NCI-H1436 (cell line): ENCODE results near the gene GNB1L.

Experiments used
- DNase-seq: peaks from one replicate; lab custom pipeline; 2025; lab: John Stamatoyannopoulos, UW

The GNB1L gene

DNA sequence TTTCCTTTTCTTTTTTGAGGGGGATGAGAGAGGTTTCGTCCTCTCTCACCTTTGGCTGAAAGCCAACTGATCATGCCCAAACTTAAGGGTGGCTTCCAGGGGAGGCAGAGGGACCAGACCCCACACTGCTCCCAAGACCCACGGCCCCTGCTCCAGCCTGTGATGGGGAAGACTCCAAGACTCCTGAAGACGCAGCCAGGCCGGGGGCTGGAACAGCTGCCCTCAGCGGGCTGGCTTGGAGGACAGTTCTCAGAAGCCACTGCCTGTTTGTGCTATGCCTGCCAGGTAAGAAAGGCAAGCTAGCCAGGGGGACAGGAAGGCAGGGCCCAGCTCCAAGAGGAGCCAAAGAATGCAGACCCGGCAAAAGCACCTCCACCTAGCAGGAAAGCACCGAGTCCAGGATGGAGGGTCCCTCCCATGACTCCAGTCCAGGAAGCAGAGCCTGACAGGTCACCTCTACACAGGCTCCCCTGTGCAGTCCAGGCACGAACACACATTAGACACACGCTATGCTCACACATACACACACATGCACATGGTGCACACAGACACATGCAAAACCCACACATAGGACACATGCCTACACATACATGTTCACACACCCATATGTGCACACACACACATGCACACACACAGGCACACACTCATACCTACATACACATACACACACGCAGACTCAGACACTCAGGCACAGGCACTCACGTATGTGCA, 31.3 kb downstream of the GNB1L start:
- no peak for DNase-seq

DNA sequence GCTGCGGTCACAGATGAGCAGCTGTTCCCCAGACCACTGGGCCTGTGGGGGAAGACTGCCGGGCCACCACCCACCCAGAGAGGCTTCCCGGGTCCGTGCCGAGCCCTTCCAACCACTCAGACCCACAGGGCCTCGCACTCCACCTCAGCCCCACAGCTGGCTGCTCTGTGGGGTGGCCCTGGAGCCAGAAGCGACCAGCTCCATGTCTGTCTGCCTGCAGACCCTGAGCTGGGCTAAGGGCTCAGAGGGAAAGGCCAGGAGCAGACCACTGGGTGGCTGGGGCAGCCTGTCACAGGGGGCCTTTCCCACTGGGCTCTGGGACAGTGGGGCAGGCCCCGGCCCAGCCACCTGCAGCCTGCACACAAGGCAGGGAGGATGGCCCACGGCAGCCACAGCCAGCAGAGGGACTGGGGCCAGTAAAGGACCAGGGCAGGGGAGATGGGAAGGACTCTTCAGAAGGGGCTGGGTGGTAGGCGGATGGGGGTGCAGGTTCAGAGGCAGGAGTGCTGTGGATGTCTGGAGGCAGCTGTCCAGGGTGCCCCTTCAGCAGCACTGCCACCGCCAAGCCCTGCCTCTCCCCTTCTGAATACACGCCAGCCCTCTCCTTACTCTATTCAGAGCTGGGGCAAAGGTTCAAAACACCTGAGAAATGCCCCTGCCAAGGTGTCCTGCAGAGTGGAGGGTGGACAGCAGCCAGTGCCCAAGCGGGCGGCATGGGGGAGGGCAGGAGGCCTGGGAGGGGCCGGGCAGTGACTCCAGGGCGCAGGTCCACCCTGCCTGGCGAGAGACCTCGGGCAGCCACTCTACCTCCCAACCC, 32.2 kb downstream of the GNB1L start:
- no peak for DNase-seq

DNA sequence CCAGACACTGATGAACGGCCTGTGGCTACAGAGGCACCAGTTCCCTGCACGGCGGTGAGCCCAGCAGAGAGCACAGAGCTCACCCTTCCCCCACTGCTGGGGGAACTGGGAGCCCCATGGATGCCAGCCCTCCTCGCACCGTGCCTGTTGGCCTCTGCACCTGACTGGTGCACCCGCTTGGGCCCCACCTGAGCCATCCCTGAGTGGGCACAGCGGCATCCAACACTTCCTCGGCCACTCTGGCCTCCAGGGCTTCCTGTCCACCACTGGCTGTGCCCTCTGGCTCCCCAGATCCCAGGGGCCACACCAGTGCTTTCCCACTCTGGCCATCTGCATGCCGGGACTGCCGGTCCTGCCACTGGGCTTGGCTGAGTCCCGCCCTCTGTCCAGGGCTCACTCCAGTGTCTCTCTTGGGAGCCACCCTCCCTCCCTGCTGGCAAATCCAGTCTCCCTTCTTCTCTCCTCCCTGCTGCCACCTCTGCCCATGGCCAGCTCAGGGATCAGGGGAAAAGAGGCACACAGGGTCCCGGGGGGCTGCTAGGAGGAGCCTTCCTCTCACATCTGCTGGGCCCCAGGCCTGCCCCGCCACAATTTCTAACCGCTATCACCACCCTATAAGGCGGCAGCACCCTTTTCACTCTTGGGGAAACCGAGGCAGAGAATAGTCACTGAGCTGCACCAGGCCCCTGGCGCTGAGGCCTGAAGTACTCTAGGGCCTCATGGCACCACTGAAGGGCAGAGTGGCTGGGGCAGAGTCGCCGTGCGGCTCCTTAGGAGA, 33.0 kb downstream of the GNB1L start:
- no peak for DNase-seq

DNA sequence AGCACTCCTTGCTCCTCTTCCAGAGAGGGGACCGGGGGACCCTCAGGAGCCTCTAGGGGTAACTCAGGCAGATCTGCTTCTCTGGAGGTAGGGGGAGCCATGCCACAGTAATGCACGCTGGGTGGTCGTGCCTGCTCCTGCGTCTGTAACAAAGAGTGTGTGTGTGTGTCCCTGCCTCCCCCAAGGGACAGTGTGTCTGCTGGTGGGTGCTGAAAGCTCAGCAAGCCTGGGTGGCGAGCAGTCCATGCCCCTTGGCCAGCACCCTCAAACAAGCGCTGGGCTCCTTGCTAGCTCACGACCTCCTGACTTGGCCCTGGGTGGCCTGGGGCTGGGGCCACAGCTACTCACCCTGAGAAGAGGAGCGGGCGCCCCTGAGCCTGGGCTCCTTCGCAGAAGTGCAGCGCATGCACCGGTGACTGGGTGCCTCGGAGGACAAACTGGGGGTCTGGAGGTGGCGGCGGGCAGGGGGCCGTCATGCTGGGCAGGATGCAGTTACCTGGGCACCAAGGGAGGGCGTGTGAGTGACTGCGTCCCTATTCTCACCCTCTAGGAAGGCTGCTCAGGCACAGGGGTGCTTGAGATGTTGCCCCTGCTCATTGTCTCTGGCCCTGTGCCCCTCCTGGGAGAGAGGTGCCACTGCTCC, 33.7 kb downstream of the GNB1L start:
- no peak for DNase-seq

DNA sequence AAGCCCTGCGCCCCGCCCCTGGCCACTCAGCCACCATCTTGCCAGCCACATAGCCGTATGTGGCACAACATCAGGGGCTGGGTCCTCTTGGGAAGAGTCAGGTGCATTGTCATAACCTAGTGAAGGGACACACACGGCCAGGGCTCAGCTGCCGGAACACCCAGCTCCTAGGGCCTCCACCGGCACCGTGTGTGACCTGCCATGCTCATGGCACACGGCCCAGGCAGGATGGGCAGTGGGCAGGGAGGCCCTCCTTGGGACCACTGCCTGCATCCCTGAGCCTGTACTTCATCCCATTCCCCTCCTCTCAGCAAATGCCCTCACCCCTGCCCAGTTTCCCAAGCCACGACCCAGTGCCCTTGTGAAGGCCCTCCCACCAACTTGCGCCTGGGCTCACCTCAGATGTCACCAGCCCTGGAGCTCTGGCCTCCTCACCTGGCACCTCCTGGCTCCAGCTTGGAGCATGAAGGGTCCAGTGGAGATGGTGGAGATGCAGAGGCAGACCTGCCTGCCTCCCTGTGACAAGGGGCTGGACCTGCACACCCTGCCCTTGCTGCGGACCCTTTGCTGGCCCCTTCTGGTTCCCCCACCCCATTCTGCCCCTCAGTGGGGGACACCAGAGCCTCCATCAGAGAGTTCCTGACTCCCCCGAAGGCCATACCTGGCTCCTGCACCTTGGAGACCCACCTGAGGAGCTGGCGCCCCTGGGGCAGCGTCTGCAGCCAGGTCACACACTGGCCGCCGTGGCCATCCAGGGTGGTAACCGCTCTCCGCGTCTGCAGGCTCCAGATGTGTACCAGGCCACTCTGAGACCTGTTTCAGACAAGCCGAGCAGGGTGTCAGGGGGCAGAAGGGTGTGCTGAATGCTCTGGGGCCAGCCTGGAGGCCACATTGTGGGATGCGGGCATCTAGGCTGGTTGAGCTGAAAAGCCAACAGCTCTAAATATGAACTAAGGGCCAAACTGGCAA, 34.5 kb downstream of the GNB1L start:
- DNase-seq, result no peak

DNA sequence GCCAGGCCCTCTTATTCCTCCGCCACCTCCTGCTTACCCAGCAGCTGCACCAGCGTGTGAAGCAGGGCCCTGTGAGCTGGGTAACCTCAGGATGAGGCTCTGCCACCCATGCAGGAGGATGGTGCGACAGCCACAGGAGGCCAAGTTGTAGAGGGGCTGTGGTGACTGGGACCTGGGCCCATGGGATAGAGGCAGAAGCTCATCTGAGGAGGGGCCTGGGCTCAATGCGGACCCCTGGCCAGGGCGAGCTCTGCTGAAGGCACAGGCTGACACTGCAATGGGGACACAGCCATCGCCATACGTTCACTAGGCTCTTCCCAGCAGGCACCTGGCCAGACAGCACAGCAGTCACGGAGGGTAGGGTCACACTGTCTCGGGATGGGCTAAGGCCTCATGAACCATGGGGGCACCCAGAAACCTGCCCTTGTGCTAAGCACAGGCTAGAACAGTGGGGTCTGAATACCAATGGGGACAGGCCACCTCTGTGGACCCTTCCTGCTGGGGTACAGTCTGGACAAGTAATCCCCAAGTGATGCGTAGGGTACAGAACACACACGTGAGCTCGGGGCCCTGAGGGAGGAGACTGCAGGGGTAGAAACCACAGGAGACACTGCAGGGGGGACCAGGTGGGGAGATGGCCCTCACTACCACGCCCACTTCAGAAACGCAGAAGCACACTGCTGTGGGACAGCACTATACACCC, 35.3 kb downstream of the GNB1L start:
- no peak for DNase-seq

DNA sequence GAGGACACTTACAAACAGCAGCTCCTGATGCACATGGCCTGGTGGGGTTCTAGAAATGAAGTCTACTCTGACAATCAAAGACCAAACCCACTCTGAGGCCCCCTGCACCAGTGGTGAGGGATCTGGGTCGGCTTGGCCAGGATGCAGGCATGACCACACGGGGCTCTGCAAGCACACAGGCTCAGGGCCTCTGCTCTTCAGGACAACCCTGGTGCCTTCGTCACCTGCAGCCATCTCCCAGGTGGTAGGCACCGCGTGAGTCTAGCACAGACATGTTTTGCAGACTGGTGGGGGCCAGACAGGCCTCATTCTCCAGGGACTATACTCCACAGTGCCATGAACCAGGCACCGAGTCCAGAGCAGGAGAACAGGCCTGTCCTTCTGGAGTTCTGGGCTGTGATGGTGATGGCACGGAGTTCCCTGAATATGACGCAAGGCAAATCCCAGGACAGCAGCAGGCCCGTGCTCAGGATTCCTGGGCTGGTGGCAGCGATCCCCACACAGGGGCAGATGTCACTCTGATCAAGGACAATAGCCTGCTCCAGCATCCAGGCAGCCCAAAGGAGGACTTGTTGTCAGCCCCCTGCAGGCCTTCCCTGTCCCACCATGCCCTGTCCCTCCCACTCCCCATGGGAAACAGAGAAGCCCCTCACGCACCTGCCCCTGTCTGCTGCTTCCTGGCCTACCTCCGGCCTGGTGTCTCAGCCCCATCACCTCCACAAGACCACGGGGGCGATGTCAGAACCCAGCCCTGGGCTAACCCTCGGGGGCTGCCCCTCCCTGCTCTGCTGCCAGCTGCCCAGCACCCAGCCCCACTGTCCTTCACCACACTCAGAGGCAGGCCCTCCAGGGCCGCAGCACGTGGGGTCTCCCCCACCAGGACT, 36.1 kb downstream of the GNB1L start:
- no peak for DNase-seq

DNA sequence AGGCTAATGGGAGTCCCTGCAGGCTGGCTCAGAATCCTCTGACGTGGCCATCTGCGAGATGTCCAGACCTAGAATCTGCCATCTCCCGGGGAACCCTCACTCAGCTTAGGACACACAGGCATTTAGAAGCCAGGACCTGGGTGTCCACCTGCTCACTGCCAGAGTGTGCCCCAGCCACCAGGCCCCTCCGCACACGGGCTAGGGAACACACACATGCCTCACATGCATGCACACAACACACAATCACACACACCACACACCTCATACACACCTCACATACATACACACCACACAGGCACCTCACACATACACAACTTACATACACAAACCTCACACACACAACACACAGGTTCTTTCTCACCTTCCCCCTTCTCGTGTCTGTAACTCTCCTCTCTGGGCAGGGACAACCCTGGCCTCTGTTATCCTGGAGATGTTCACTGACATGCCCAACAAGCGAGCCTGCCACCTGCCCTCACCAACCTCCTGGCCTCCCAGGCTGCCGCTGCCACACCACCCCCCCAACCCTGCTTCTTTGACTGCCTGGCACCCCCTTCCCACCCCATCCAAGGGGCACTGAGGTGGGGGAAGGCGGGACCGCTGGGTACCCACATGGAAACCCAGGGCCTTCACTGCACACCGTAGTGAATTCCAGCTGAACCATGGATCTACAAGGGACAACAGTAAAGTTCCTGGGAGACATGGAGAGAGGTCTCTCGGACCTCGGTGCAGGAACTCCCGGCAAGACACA, 38.1 kb downstream of the GNB1L start:
- DNase-seq, result no peak

DNA sequence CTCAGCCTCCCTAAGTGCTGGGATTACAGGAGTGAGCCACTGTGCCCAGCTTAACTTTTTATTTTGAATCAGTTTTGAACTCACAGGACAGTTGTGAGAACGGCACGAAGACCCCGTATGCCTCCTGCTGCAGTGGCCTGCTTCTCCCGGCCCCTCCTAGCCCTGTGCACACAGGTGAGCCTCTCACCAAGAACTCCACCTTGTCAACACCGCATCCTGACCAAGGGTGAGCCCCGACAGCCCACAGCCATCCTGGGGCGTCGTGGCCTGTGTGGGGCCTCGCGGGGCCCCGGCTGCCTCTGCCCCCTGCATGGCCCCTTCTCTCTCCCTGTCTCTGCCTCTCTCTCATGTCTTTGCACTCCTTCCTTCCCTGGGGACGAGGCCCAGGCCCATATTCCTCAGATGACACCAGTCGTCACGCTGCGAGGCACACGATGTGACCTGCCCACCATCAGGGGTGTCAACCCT, 38.8 kb downstream of the GNB1L start:
- no peak for DNase-seq

DNA sequence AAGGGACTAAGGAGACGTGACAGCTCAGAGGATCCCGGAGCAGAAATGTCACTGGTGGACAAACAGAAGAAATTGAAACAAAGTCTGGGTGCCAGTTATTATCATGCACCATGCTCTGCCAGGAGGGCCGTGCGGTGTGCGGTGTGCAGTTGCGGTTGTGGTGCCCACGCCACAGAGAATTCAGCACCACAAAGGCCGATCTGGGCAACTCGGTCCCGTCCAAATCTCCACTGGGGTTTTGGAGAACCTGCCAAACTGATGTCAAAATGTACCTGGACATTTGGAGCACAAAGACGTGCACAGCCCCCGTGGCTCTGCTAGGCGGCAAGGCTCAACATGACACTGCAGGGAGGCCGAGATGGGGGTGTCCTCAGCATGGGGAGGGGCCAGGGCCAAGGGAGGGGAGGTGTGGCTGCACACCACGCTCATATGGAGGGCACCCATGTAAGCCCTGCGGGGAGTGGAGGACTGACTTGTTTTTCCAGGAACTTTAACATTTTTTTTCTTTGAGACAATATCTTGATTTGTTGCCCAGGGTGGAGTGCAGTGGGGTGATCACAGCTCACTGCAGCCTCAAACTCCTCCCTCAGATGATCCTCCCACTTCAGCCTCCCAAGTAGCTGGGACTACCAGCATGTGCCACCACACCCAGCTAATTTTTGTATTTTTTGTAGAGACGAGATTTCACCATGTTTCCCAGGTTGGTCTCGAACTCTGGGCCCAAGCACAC, 39.4 kb downstream of the GNB1L start:
- DNase-seq, result no peak

DNA sequence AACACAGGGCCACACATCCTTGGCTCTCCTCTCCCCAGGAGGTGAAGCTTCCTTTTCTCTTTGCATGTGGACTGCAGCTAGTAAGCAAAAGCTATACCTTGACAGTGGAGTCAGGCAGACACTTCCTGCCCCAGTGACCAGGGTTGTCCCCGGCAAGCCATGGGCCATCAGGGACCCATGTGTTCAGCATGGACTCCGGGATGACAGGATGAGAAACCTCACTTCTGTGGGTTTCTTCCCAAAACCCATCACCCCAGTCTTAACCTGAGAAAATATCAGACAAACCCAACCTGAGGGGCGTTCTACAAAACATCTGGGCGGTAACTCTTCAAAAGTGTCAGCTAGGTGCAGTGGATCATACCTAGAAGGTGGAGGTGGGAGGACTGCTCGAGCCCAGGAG, 40.2 kb downstream of the GNB1L start:
- no peak for DNase-seq

DNA sequence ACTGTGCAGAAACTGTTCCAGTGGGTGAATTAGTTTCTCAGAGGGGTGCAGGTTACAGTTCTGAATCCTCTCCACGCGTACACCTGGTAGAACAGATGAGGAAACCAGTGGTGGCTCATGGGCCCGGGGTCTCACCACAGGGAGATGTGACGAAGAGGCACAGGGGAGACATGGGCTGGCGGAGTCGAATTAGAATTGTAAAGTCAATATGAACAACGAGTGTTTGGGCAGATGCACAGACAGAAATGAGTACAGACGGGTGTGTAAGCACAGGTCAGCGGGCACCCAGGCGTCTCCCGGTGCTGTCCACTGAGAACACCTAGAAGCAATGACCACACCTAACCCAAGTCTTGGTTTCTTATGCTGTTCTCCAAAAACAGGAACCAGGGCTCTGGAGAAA, 41.8 kb downstream of the GNB1L start:
- no peak for DNase-seq

DNA sequence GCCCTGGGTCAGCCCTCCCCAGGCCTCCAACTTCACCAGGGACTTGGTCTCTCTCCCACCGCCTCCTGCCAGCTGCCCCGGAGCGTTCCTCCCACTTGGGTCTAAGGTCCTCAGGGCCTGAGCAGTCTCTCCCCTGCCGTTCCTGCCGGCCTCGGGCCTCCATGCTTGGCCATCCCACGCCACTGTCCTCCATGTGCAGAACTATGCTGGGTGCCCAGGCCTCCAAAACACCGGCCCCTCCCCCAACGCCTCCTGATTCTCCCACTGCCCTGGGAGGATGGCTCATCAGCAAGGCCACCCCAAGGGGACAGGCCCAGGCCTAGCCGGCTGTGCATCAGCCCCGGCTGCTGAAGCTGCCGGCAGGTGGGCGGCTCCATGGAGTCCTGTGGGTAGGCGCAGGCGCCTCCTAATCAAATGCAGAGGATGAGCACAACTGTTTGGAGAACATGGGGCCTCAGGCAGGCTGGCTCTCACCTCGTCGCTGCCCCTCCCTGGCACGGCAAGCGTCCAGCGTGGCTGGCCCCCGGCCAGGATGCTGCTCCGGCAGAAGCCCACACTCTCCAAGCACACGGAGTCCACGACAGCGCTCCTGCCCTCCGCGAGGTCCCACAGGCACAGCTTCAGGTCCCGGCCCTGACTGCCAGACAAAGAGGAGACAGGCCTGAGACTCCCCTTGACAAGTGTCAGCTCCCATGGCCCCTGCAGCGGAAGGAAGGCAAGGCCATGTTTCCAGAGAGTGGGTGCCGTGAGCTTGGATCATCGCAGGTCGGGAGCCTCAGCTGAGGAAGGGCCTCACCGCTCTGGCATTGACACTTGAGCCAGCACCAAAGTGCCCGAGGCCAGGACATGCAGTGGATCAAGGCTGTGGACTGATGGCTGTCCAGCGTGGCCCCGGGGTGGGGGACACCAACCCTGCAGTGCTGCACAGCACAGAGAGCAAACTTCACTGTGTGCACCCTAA, 42.6 kb downstream of the GNB1L start:
- DNase-seq, result no peak

DNA sequence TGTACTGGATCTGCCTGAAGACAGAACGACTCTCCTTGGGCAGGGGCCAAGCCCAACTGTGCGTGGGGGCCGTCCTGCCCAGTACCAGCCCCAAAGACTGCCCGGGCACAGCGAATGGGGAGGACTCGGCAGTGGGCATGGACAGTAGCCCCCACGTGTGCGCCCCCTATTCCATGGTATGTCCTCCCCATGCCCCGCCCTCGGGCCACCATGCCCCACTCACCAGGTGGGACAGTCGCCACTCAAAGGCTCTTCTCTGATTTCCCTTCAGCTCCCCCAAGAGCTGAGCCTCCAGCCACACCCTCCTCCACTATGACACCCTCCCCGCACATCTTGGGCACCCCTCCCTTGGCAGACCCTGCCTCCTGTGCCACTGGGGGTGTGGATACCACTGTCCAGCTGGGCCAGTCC, 43.5 kb downstream of the GNB1L start:
- no peak for DNase-seq

DNA sequence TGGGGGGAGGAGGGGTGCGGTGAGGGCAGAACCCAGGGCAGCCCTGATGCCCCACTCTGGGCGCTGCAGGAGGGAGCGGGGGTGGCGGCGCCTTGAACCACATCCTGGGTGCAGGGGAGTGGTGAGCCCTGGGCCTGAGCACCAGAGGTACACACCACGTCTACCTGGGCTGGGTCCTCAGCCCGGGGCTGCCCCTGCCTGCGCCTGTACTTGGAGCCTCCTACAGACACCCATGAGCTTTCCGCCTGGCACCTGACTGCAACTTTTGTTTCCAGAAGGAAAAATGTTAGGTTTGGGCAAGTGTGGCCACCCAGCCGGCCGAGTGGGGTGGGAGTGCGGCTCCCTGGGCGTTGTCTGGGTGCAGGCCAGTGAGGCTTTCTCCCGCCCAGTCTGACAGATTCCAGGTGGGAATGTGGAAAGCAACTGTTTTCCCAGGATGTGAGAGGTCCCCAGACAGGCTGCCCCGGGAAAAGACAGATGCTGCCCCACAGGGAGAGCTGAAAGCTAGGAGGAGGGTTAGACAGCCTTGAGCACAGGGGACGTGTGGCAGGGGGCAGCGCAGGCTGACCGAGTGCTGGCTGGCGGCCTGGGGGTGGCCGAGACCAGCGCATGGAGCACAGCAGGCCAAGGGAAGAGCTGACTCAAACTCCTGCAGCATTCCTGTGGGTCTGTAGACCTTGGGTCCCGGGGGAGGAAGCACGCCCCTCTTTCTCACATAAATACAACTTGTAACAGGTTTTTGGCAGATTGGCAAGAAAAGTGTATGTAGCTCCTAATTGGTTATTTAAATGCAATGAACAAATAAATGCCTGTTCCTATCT, 44.1 kb downstream of the GNB1L start:
- no peak for DNase-seq

DNA sequence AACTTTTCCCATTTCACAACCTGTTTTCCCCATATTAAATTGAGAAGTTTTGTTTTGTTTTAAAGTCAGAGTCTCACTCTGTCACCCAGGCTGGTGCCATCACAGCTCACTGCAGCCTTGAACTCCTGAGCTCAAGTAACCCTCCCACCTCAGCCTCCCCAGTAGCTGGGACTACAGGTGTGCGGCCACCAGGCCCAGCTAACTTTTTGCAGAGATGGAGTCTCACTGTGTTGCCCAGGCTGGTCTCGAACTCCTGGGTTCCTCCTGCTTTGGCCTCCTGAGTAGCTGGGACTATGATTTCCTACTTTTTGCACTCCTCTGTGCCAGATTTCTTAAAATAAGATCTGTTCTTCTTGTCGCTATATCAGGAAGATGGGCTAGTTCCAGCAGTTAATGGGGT, 44.9 kb downstream of the GNB1L start:
- no peak for DNase-seq
